Fibroblast of lung (primary cell): ENCODE measurements around the gene CAMK1D. TPM values are rescaled to one million over a fixed set of nuclear protein-coding genes. Genes with fewer than 3 reads are reported as not detected.

Experiments
- DNase-seq, 2 donors: peaks; one replicate each; pipeline versions ENCODE4 v3.0.0 to v3.0.0-alpha.2; 2010; ENCODE audit warnings: low read depth in 2 of 2
- H2AFZ ChIP-seq: 2 replicates; pipeline ENCODE4 v1.5.1; 2012; ENCODE audit warnings: low read length, control low read depth, inconsistent platforms
- H3K27ac ChIP-seq: 2 replicates; pipeline ENCODE4 v1.5.1; 2011; ENCODE audit warnings: low read length, control low read depth; ENCODE audit not compliant: insufficient read depth
- H3K27me3 ChIP-seq: 2 replicates; pipeline ENCODE4 v1.5.1; 2011; ENCODE audit warnings: mild to moderate bottlenecking, low read length; ENCODE audit not compliant: control insufficient read depth, insufficient read depth
- H3K36me3 ChIP-seq: 2 replicates; pipeline ENCODE4 v1.5.1; 2011; ENCODE audit warnings: low read length; ENCODE audit not compliant: control insufficient read depth, insufficient read depth
- H3K4me1 ChIP-seq: 2 replicates; pipeline ENCODE4 v1.5.1; 2011; ENCODE audit warnings: low read length; ENCODE audit not compliant: control insufficient read depth, insufficient read depth; ENCODE audit errors: extremely low read depth
- H3K4me2 ChIP-seq: 2 replicates; pipeline ENCODE4 v1.5.1; 2011; ENCODE audit warnings: low read length, control low read depth; ENCODE audit not compliant: insufficient read depth; ENCODE audit errors: extremely low read depth
- H3K4me3 ChIP-seq, 4 experiments: fragments of 200-600 bp in 1 of 4; sonication (generic) in 1 of 4; replicated peaks in 1 of 4; 2 replicates each; pipeline ENCODE4 v1.5.1; 2011 to 2016; ENCODE audit warnings: low read length in 4 of 4, low read depth in 3 of 4, mild to moderate bottlenecking in 3 of 4, control low read depth in 2 of 4, inconsistent platforms in 1 of 4, mixed read lengths in 1 of 4; ENCODE audit not compliant: insufficient read depth in 1 of 4; ENCODE audit errors: control extremely low read depth in 1 of 4
- H3K79me2 ChIP-seq: 2 replicates; pipeline ENCODE4 v1.5.1; 2012; ENCODE audit warnings: mild to moderate bottlenecking, low read length, inconsistent platforms; ENCODE audit not compliant: control insufficient read depth, insufficient read depth
- H3K9ac ChIP-seq: 2 replicates; pipeline ENCODE4 v1.5.1; 2011; ENCODE audit warnings: mild to moderate bottlenecking, low read length, control low read depth; ENCODE audit not compliant: insufficient read depth
- H3K9me3 ChIP-seq: 2 replicates; pipeline ENCODE4 v1.5.1; 2012; ENCODE audit warnings: low read depth, low read length; ENCODE audit not compliant: control insufficient read depth, insufficient read depth
- H4K20me1 ChIP-seq: 2 replicates; pipeline ENCODE4 v1.5.1; 2011; ENCODE audit warnings: low read length; ENCODE audit not compliant: control insufficient read depth, insufficient read depth; ENCODE audit errors: extremely low read depth
- EZH2 ChIP-seq: IDR thresholded peaks from 2 replicates; pipeline ENCODE4 v1.5.1; 2012; ENCODE audit warnings: low read length, control low read depth, mild to moderate bottlenecking; ENCODE audit errors: missing control alignments
- polyA plus RNA-seq, 2 donors: library from polyadenylated mRNA; depleted of rRNA in 1 of 2; stranded (reverse) in 1 of 2; unstranded in 1 of 2; fragments of >200 nt; gene quantifications; 2 replicates each; pipeline ENCODE4 v1.2.1, GENCODE V29; 2011 to 2012; ENCODE audit warnings: missing spikeins in 1 of 2
- total RNA-seq: library from RNA; depleted of rRNA; stranded (reverse); fragments of >200 nt; gene quantifications from 2 replicates; pipeline ENCODE4 v1.2.1, GENCODE V29; 2014
- TF ChIP-seq, protein P1 (sequence below), 2 donors: IDR thresholded peaks in 1 of 2; conservative IDR thresholded peaks in 1 of 2; 1 replicate in 1 of 2; 2 replicates in 1 of 2; pipeline ENCODE4 v1.5.1; 2011 to 2012; ENCODE audit warnings: low read length in 2 of 2, control low read depth in 1 of 2, inconsistent platforms in 1 of 2, low read depth in 1 of 2, mild to moderate bottlenecking in 1 of 2

Gene CAMK1D
- total and polyA plus RNA-seq, 2 donors (not counting 1 experiment from before 2014, with no cell fraction given) = 2.3 TPM

DNA sequence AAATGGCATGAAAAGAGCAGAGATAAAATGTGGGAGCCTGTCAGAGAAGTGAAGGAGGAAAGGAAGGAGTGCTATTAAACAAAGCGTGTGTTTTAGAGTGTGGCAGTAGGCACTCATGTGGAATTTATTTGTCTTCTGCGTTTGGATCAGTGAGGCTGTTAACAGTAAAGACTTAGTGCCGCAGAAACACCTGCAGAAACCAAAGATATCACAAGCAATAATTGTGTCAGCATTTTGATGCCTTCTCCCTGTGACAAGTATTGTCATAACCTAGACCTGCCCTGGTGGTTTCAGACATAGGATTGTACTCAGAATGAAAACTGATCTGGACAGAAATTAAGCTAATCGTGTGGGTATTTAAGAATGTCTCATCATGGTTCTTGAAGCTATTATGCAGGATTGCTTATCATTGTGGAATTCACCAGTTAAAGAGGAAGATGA lies 191.0 kb downstream of the CAMK1D start:
- H2AFZ ChIP-seq = no peak overlapping the region
- H3K9ac ChIP-seq = no peak overlapping the region
- no peaks in the 10 kb centered on the region for H3K9me3 ChIP-seq
- H3K79me2 ChIP-seq = no peaks in the 10 kb centered on the region
- no peaks in the 10 kb centered on the region for H4K20me1 ChIP-seq
- no peak overlapping the region for H3K4me2 ChIP-seq
- DNase-seq = peak in 1 of 2 donors; percentile 92
- H3K4me1 ChIP-seq = no peaks in the 10 kb centered on the region
- H3K4me3 ChIP-seq = no peak overlapping the region
- TF ChIP-seq, protein P1, sequence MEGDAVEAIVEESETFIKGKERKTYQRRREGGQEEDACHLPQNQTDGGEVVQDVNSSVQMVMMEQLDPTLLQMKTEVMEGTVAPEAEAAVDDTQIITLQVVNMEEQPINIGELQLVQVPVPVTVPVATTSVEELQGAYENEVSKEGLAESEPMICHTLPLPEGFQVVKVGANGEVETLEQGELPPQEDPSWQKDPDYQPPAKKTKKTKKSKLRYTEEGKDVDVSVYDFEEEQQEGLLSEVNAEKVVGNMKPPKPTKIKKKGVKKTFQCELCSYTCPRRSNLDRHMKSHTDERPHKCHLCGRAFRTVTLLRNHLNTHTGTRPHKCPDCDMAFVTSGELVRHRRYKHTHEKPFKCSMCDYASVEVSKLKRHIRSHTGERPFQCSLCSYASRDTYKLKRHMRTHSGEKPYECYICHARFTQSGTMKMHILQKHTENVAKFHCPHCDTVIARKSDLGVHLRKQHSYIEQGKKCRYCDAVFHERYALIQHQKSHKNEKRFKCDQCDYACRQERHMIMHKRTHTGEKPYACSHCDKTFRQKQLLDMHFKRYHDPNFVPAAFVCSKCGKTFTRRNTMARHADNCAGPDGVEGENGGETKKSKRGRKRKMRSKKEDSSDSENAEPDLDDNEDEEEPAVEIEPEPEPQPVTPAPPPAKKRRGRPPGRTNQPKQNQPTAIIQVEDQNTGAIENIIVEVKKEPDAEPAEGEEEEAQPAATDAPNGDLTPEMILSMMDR (conservative IDR thresholded peaks at IDR 0.05 in 1 of 2, IDR thresholded peaks at IDR 0.05 in 1 of 2; ENCODE audit: low read depth in 1 of 2, low read length in 2 of 2) = no peak
- TF ChIP-seq EZH2 = no peak
- H3K27me3 ChIP-seq = no peaks in the 10 kb centered on the region
- no peaks in the 10 kb centered on the region for H3K36me3 ChIP-seq
- H3K27ac ChIP-seq = no peak overlapping the region

DNA sequence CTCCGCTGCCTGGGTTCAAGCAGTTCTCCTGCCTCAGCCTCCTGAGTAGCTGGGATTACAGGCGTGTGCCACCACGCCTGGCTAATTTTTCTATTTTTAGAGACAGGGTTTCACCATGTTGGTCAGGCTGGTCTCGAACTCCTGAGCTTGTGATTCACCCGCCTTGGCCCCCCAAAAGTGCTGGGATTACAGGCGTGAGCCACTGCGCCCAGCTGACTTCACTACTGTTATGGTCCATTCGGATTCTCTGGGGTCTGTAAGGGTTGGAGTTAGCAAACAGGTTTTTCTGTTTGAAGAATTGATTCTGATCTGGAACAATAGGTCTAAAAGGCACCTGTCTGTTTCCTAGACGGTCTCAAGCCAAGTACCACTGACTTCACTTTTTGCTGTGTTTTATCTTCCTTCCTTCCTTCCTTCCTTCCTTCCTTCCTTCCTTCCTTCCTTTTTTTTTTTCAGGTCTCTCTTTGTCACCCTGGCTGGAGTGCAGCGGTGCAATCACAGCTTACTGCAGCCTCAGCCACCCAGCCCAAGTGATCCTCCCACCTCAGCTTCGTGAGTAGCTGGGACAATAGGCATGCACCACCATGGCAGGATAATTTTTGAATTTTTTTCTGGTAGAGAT lies 192.2 kb downstream of the CAMK1D start:
- H3K79me2 ChIP-seq = no peaks in the 10 kb centered on the region
- TF ChIP-seq, protein P1 (conservative IDR thresholded peaks at IDR 0.05 in 1 of 2, IDR thresholded peaks at IDR 0.05 in 1 of 2; ENCODE audit: low read depth in 1 of 2, low read length in 2 of 2) = no peak
- TF ChIP-seq EZH2 = no peak
- DNase-seq = no peak
- no peaks in the 10 kb centered on the region for H3K36me3 ChIP-seq
- H3K27me3 ChIP-seq = no peaks in the 10 kb centered on the region
- H3K9ac ChIP-seq = no peak overlapping the region
- H4K20me1 ChIP-seq = no peaks in the 10 kb centered on the region
- H3K4me2 ChIP-seq = no peak overlapping the region
- no peak overlapping the region for H3K27ac ChIP-seq
- H2AFZ ChIP-seq = no peak overlapping the region
- H3K4me3 ChIP-seq = no peak overlapping the region
- no peaks in the 10 kb centered on the region for H3K9me3 ChIP-seq
- no peaks in the 10 kb centered on the region for H3K4me1 ChIP-seq

DNA sequence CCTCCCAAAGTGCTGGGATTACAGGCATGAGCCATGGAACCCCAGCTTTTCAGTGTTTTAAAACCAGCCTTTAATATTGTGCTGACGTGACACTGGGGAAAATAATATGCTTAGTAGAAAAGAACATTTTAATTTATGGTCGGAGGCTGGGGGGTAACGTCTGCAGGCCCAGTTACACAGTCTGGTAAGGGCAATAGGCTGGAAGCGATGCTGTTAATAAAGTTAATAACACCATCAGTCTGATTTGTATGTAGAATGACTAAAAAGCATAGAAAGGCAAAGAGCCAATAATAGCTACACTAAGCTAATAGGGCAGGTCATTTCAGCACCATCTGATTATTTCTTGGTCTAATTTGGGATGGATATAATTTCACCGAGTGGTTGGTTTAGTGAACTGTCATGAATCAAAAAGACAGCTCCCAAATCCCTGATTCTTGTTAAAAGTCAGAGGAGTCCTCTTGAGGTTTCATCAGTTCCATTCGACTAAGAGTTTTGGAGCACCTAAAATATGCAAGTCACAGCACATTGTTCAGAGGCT lies 192.9 kb downstream of the CAMK1D start:
- no peak overlapping the region for H3K9ac ChIP-seq
- TF ChIP-seq EZH2 = no peak
- TF ChIP-seq, protein P1 (conservative IDR thresholded peaks at IDR 0.05 in 1 of 2, IDR thresholded peaks at IDR 0.05 in 1 of 2; ENCODE audit: low read depth in 1 of 2, low read length in 2 of 2) = no peak
- H2AFZ ChIP-seq = no peak overlapping the region
- no peak for DNase-seq
- H4K20me1 ChIP-seq = no peaks in the 10 kb centered on the region
- H3K4me1 ChIP-seq = no peaks in the 10 kb centered on the region
- H3K9me3 ChIP-seq = no peaks in the 10 kb centered on the region
- no peak overlapping the region for H3K4me2 ChIP-seq
- no peak overlapping the region for H3K4me3 ChIP-seq
- no peaks in the 10 kb centered on the region for H3K36me3 ChIP-seq
- no peaks in the 10 kb centered on the region for H3K79me2 ChIP-seq
- no peak overlapping the region for H3K27ac ChIP-seq
- H3K27me3 ChIP-seq = no peaks in the 10 kb centered on the region
